ENCODE data around the gene ERO1A. TPM values are rescaled to one million over a fixed set of nuclear protein-coding genes. Genes with fewer than 3 reads are reported as not detected.
A peak's percentile ranks its signal among the peaks of the same experiment; 100 is the strongest.
"Not testable (repeated sequence)": the region's sequence is repeated elsewhere in the genome, so short reads cannot be mapped to it uniquely, and the experiment has no call there.

The ERO1A gene
- total RNA-seq (2014; rRNA removed; shearing (Covaris generic)): 60.7 and 106 TPM in 2 replicates

GRCh38 chr14:52695481-52696091 is at the start of gene ERO1A:
TSS of gene ERO1A (minus strand) at chr14:52695558. CDS start at chr14:52695481, 77 bp downstream.
- DNase-seq (ENCODE audit: low read depth): peak; percentile 82

GRCh38 chr14:52741865-52742264 is 46.5 kb upstream of the ERO1A start:
- DNase-seq (ENCODE audit: low read depth): peak; percentile 6

- no peak for DNase-seq (ENCODE audit: low read depth)
Measured at GRCh38 chr14:52740751-52741150, 45.4 kb upstream of the ERO1A start.

GRCh38 chr14:52738409-52738808 is 43.1 kb upstream of the ERO1A start:
- no peak for DNase-seq (ENCODE audit: low read depth)

GRCh38 chr14:52735921-52736489 is 40.6 kb upstream of the ERO1A start:
- DNase-seq (ENCODE audit: low read depth): no peak

- no peak for DNase-seq (ENCODE audit: low read depth)
Measured at GRCh38 chr14:52733824-52734223, 38.5 kb upstream of the ERO1A start.

- no peak for DNase-seq (ENCODE audit: low read depth)
Measured at GRCh38 chr14:52730709-52731111, 35.4 kb upstream of the ERO1A start.

GRCh38 chr14:52729925-52730708 is 34.8 kb upstream of the ERO1A start, which contains the start of gene STYX:
TSS of gene STYX (plus strand) at chr14:52730166. CDS start at chr14:52730475, 309 bp downstream.
- DNase-seq (ENCODE audit: low read depth): peak; percentile 97

- DNase-seq (ENCODE audit: low read depth): no peak
Measured at GRCh38 chr14:52729585-52729924, 34.2 kb upstream of the ERO1A start.

- not testable (repeated sequence) for DNase-seq (ENCODE audit: low read depth)
Measured at GRCh38 chr14:52729035-52729434, 33.7 kb upstream of the ERO1A start.

GRCh38 chr14:52727509-52727908 is 32.2 kb upstream of the ERO1A start:
- not testable (repeated sequence) for DNase-seq (ENCODE audit: low read depth)

- no peak for DNase-seq (ENCODE audit: low read depth)
Measured at GRCh38 chr14:52724360-52724644, 28.9 kb upstream of the ERO1A start.

- no peak for DNase-seq (ENCODE audit: low read depth)
Measured at GRCh38 chr14:52723514-52724359, 28.4 kb upstream of the ERO1A start.

- DNase-seq (ENCODE audit: low read depth): no peak
Measured at GRCh38 chr14:52716155-52716554, 20.8 kb upstream of the ERO1A start.

- DNase-seq (ENCODE audit: low read depth): peak; percentile 54
Measured at GRCh38 chr14:52711666-52712065, 16.3 kb upstream of the ERO1A start.

GRCh38 chr14:52706724-52707706 is 11.7 kb upstream of the ERO1A start, which contains the start of gene PSMC6:
TSS of gene PSMC6 (plus strand) at chr14:52707200. CDS start at chr14:52707220, 20 bp downstream.
- DNase-seq (ENCODE audit: low read depth): peak; percentile 89

GRCh38 chr14:52706286-52706685 is 10.9 kb upstream of the ERO1A start:
- peak; percentile 50 for DNase-seq (ENCODE audit: low read depth)

- no peak for DNase-seq (ENCODE audit: low read depth)
Measured at GRCh38 chr14:52703664-52704063, 8.3 kb upstream of the ERO1A start.

GRCh38 chr14:52703225-52703624 is 7.9 kb upstream of the ERO1A start:
- peak; percentile 90 for DNase-seq (ENCODE audit: low read depth)

- DNase-seq (ENCODE audit: low read depth): no peak
Measured at GRCh38 chr14:52701223-52701622, 5.9 kb upstream of the ERO1A start.

- peak; percentile 24 for DNase-seq (ENCODE audit: low read depth)
Measured at GRCh38 chr14:52700701-52701172, 5.4 kb upstream of the ERO1A start.
